ENCODE data around the gene CNDP1. TPM values are rescaled to one million over a fixed set of nuclear protein-coding genes. Genes with fewer than 3 reads are reported as not detected.

Gene CNDP1
- total and polyA plus RNA-seq, 4 donors = 0.09 to 21.1 (median 5.8) TPM

- Histone ChIP-seq H3K4me3 (ENCODE audit: low read depth in 1 of 3, low read length in 3 of 3) (no peak overlapping the region), H3K9me3 (ENCODE audit: control insufficient read depth in 4 of 4, low read length in 3 of 4) (no peaks in the 10 kb centered on the region), H3K27ac (ENCODE audit: low read depth in 1 of 2, low read length in 2 of 2) (no peak overlapping the region), H3K27me3 (ENCODE audit: control insufficient read depth in 4 of 4, insufficient read depth in 4 of 4, low read length in 3 of 4) (no peaks in the 10 kb centered on the region), H3K4me1 (ENCODE audit: control insufficient read depth in 4 of 4, insufficient read depth in 4 of 4, low read length in 3 of 4) (peaks cover 0 to 7% (median under 1%) of the 10 kb centered on the region in 4 donors), H3K36me3 (ENCODE audit: control insufficient read depth in 4 of 4, insufficient read depth in 3 of 4, low read depth in 1 of 4, low read length in 3 of 4) (peaks cover 41 to 75% (median 59%) of the 10 kb centered on the region in 4 donors), H3K9ac (ENCODE audit: low read depth in 1 of 2, low read length in 2 of 2) (no peak overlapping the region)
- 87% methylated on average over 23 of the region's 23 CpGs for WGBS
- no peak for DNase-seq (ENCODE audit: low spot score)
- TF ChIP-seq ATF3 (IDR thresholded peaks at IDR 0.05) (no peak), SP1 (IDR thresholded peaks at IDR 0.05) (no peak), EGR1 (IDR thresholded peaks at IDR 0.05; ENCODE audit: low read depth in 2 of 2) (no peak), ZBTB33 (IDR thresholded peaks at IDR 0.05) (no peak), NR2F2 (IDR thresholded peaks at IDR 0.05) (no peak), TAF1 (conservative IDR thresholded peaks at IDR 0.05) (no peak), GABPA (IDR thresholded peaks at IDR 0.05 in 1 of 2, conservative IDR thresholded peaks at IDR 0.05 in 1 of 2) (no peak), JUND (IDR thresholded peaks at IDR 0.05) (no peak), HNF4G (IDR thresholded peaks at IDR 0.05) (no peak), RXRA (IDR thresholded peaks at IDR 0.05) (no peak)
Measured at GRCh38 chr18:74507097-74507881, 27.0 kb upstream of the CNDP1 start.

GRCh38 chr18:74507927-74508326 is 26.4 kb upstream of the CNDP1 start:
- H3K4me3 ChIP-seq (ENCODE audit: low read depth in 1 of 3, low read length in 3 of 3) = no peak overlapping the region
- DNase-seq (ENCODE audit: low spot score) = no peak
- H3K9me3 ChIP-seq (ENCODE audit: control insufficient read depth in 4 of 4, low read length in 3 of 4) = no peaks in the 10 kb centered on the region
- no peak for TF ChIP-seq SP1 (IDR thresholded peaks at IDR 0.05)
- TF ChIP-seq, protein P1, sequence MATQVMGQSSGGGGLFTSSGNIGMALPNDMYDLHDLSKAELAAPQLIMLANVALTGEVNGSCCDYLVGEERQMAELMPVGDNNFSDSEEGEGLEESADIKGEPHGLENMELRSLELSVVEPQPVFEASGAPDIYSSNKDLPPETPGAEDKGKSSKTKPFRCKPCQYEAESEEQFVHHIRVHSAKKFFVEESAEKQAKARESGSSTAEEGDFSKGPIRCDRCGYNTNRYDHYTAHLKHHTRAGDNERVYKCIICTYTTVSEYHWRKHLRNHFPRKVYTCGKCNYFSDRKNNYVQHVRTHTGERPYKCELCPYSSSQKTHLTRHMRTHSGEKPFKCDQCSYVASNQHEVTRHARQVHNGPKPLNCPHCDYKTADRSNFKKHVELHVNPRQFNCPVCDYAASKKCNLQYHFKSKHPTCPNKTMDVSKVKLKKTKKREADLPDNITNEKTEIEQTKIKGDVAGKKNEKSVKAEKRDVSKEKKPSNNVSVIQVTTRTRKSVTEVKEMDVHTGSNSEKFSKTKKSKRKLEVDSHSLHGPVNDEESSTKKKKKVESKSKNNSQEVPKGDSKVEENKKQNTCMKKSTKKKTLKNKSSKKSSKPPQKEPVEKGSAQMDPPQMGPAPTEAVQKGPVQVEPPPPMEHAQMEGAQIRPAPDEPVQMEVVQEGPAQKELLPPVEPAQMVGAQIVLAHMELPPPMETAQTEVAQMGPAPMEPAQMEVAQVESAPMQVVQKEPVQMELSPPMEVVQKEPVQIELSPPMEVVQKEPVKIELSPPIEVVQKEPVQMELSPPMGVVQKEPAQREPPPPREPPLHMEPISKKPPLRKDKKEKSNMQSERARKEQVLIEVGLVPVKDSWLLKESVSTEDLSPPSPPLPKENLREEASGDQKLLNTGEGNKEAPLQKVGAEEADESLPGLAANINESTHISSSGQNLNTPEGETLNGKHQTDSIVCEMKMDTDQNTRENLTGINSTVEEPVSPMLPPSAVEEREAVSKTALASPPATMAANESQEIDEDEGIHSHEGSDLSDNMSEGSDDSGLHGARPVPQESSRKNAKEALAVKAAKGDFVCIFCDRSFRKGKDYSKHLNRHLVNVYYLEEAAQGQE (IDR thresholded peaks at IDR 0.05) = no peak
- TF ChIP-seq HNF4G (IDR thresholded peaks at IDR 0.05) = no peak
- no peaks in the 10 kb centered on the region for H3K27me3 ChIP-seq (ENCODE audit: control insufficient read depth in 4 of 4, insufficient read depth in 4 of 4, low read length in 3 of 4)
- peaks cover 47 to 78% (median 58%) of the 10 kb centered on the region in 4 donors for H3K36me3 ChIP-seq (ENCODE audit: control insufficient read depth in 4 of 4, insufficient read depth in 3 of 4, low read depth in 1 of 4, low read length in 3 of 4)
- H3K27ac ChIP-seq (ENCODE audit: low read depth in 1 of 2, low read length in 2 of 2) = no peak overlapping the region
- 97% methylated on average over 14 of the region's 14 CpGs for WGBS
- no peak overlapping the region for H3K9ac ChIP-seq (ENCODE audit: low read depth in 1 of 2, low read length in 2 of 2)
- H3K4me1 ChIP-seq (ENCODE audit: control insufficient read depth in 4 of 4, insufficient read depth in 4 of 4, low read length in 3 of 4) = peaks cover 0 to 13% (median 4%) of the 10 kb centered on the region in 4 donors

GRCh38 chr18:74508366-74508765 is 25.9 kb upstream of the CNDP1 start:
- no peak overlapping the region for H3K9ac ChIP-seq (ENCODE audit: low read depth in 1 of 2, low read length in 2 of 2)
- no peaks in the 10 kb centered on the region for H3K9me3 ChIP-seq (ENCODE audit: control insufficient read depth in 4 of 4, low read length in 3 of 4)
- DNase-seq (ENCODE audit: low spot score) = no peak
- no peaks in the 10 kb centered on the region for H3K27me3 ChIP-seq (ENCODE audit: control insufficient read depth in 4 of 4, insufficient read depth in 4 of 4, low read length in 3 of 4)
- peaks cover 45 to 80% (median 56%) of the 10 kb centered on the region in 4 donors for H3K36me3 ChIP-seq (ENCODE audit: control insufficient read depth in 4 of 4, insufficient read depth in 3 of 4, low read depth in 1 of 4, low read length in 3 of 4)
- no peak overlapping the region for H3K27ac ChIP-seq (ENCODE audit: low read depth in 1 of 2, low read length in 2 of 2)
- no peak overlapping the region for H3K4me3 ChIP-seq (ENCODE audit: low read depth in 1 of 3, low read length in 3 of 3)
- 77% methylated on average over 9 of the region's 9 CpGs for WGBS
- peaks cover 0 to 17% (median 9%) of the 10 kb centered on the region in 4 donors for H3K4me1 ChIP-seq (ENCODE audit: control insufficient read depth in 4 of 4, insufficient read depth in 4 of 4, low read length in 3 of 4)
- TF ChIP-seq HNF4A (conservative IDR thresholded peaks at IDR 0.05) (no peak), RXRA (IDR thresholded peaks at IDR 0.05) (no peak), NR2F2 (IDR thresholded peaks at IDR 0.05) (no peak), GABPA (IDR thresholded peaks at IDR 0.05 in 1 of 2, conservative IDR thresholded peaks at IDR 0.05 in 1 of 2) (no peak), FOXA2 (IDR thresholded peaks at IDR 0.05) (no peak), MAX (IDR thresholded peaks at IDR 0.05) (no peak), ATF3 (IDR thresholded peaks at IDR 0.05) (no peak)
- TF ChIP-seq, protein P1 (IDR thresholded peaks at IDR 0.05) = no peak
